DND-41 (cell line): ENCODE measurements around the gene SCART1.

Experiments
- EZH2 ChIP-seq: IDR thresholded peaks from 3 replicates; pipeline ENCODE4 v1.6.1; 2012; ENCODE audit warnings: borderline replicate concordance, low read depth, mild to moderate bottlenecking, moderate library complexity, low read length, inconsistent platforms; ENCODE audit not compliant: severe bottlenecking
- TF ChIP-seq, protein P1 (sequence below): IDR thresholded peaks from 2 replicates; pipeline ENCODE4 v1.5.1; 2012; ENCODE audit warnings: borderline replicate concordance, low read length, moderate library complexity, mild to moderate bottlenecking; ENCODE audit not compliant: poor library complexity, severe bottlenecking; ENCODE audit errors: extremely low read depth

DNA sequence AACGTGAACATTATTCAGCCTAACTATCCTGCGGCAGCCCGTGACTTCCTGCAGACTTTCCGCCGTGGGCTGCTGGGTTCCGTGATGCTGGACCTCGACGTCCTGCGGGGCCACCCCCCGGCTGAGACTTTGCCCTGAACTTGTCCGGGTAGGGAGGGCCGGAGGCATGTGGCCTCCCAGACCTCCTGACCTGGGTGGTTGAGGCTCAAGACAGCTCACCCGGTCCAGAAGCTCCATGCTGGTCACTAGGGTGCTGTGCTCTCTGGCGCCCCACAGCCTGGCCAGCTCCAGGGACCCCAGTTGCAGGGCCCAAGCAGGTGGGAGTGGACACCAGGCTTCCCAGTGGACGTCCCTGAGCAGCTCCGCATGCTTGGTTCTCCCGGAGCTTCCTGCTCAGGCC lies 33.7 kb upstream of the SCART1 start:
- TF ChIP-seq, protein P1, sequence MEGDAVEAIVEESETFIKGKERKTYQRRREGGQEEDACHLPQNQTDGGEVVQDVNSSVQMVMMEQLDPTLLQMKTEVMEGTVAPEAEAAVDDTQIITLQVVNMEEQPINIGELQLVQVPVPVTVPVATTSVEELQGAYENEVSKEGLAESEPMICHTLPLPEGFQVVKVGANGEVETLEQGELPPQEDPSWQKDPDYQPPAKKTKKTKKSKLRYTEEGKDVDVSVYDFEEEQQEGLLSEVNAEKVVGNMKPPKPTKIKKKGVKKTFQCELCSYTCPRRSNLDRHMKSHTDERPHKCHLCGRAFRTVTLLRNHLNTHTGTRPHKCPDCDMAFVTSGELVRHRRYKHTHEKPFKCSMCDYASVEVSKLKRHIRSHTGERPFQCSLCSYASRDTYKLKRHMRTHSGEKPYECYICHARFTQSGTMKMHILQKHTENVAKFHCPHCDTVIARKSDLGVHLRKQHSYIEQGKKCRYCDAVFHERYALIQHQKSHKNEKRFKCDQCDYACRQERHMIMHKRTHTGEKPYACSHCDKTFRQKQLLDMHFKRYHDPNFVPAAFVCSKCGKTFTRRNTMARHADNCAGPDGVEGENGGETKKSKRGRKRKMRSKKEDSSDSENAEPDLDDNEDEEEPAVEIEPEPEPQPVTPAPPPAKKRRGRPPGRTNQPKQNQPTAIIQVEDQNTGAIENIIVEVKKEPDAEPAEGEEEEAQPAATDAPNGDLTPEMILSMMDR = no peak
- no peak for TF ChIP-seq EZH2
